GM21619 (cell line): ENCODE data around the gene CDH12.
"Not testable (repeated sequence)": the region's sequence is repeated elsewhere in the genome, so short reads cannot be mapped to it uniquely, and the experiment has no call there.

Source experiments
- ATAC-seq: cut with Tn5 transposase; IDR thresholded peaks from one replicate; pipeline ENCODE4 v1.9.1; 2021; ENCODE audit not compliant: unreplicated experiment

Gene CDH12

GRCh38 chr5:22852807-22853660 is at the start of gene CDH12:
TSS of gene CDH12 (minus strand) at chr5:22853344.
- ATAC-seq: no peak

- ATAC-seq: no peak
Observed at GRCh38 chr5:22901885-22902284, 48.7 kb upstream of the CDH12 start.

DNA sequence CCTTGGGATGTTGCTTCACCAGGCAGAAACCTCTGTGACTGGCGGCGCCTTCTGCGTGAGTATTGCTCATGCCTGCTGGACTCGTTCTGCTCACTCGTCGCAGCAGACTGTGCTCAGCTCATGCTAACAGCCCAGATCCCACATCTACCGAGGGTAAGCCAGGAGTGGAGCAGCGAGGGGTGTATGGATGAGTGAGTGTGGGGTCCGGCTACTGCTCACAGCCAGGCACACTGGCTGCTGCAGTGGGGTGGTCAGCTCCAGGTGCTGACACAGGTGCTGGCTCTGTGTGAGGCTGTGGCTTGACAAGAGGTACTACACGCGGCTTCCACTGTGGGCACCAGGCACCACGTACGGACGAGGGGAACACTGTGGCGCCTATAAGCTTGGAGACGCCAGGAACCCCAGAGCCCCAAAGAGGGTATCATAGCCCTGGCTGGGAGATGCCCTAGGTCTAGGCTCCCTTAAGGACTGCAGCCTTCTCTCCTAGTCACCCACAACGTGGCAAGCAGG is 47.7 kb upstream of the CDH12 start:
- no peak for ATAC-seq

- no peak for ATAC-seq
Observed at GRCh38 chr5:22899341-22899740, 46.2 kb upstream of the CDH12 start.

DNA sequence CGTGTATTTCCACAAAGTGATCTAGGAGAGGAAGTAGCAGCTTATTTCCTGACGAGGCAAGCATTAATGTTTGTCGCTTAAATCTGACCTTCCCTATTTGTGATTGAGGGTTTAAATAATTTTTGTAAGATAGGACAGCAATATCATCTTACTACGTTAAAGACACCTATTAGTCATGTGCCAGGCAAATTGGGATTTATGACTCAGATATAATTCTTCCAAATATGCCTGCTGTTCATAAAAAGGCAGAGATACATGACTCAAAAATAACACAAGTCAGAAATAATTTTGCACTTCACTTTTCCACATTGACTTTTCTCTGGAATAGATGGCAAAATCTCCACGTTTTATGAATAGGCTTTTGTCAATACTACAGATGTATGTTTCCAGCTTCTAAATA is 43.0 kb upstream of the CDH12 start:
- no peak for ATAC-seq

GRCh38 chr5:22892441-22892840 is 39.3 kb upstream of the CDH12 start:
- no peak for ATAC-seq

DNA sequence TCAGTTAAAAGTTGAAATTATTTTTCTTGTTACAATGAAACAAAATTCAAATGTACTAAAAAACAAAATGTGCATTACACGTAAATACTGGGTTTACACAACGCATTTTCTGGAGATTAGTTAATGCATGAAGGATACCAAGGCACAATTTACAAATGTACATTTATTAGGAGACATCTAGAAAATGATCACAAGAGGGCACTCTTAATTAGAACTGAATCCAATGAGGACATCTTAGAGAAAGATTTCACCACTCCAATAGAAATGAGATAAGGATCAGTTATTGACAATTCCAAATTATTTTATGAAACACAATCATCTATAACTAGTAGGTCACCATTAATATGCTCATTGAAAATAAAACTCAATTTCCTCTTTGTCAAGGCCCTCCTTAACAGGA is 36.6 kb upstream of the CDH12 start:
- no peak for ATAC-seq

GRCh38 chr5:22887566-22887965 is 34.4 kb upstream of the CDH12 start:
- no peak for ATAC-seq

GRCh38 chr5:22858911-22859310 is 5.8 kb upstream of the CDH12 start:
- ATAC-seq: not testable (repeated sequence)

DNA sequence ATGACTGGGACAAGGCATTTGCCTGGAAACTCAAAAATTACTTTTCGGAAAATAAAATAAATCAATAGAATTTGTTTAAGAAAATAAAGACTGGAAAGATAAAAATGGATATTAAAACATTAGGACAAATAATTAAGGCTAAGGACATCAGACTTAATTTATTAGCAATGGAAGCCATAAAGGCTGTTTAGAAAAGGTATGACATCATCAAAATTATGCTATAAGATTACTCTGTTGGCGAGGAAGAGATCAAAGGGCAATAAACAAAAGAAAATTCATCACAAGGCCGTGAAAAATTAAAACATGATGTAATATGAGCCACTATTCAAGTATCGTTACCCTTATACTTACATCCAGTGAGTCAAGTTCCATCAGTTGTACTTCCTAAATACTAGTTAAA is 2.7 kb upstream of the CDH12 start:
- no peak for ATAC-seq

DNA sequence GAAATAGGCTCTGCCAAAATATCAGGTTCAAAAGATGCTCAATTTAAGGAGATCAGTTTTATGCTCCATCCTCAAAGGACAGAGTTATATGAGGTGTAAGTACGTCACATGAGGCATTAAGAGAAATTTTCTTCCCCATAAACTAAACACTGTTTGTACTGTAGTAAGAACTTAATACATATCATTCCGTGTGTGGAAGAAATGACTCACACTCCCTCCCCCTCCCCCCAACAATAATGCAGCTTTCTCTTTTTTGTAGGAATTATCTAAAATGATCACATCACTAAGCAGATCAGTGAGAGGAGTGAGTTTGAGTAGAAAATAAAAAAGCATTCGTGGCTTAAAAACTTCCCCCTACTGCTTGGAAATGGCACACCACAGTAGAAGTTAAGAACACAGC is 2.2 kb downstream of the CDH12 start:
- ATAC-seq: no peak

DNA sequence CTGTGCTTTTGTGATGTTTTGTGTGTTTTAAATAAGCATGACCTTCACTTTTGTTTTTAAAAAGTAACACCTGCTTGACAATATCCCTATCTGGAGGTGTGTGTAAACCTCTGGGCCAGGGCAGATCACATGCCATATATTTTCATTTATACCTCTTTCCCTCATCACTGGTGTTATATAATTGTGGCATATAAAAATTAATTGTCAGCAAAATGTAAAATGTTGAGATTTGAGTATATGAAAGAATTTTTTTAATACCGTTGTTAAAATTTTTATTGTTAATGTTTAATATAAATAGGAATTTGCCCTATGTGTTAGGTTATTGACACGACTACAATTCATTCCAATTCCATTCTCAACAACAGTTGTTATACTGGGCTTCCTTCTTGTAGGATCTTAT is 6.5 kb downstream of the CDH12 start:
- ATAC-seq: no peak

- no peak for ATAC-seq
Observed at GRCh38 chr5:22844636-22845035, 8.5 kb downstream of the CDH12 start.

- ATAC-seq: no peak
Observed at GRCh38 chr5:22844155-22844554, 9.0 kb downstream of the CDH12 start.

GRCh38 chr5:22842574-22842973 is 10.6 kb downstream of the CDH12 start:
- ATAC-seq: no peak

GRCh38 chr5:22837803-22838202 is 15.3 kb downstream of the CDH12 start:
- ATAC-seq: no peak

DNA sequence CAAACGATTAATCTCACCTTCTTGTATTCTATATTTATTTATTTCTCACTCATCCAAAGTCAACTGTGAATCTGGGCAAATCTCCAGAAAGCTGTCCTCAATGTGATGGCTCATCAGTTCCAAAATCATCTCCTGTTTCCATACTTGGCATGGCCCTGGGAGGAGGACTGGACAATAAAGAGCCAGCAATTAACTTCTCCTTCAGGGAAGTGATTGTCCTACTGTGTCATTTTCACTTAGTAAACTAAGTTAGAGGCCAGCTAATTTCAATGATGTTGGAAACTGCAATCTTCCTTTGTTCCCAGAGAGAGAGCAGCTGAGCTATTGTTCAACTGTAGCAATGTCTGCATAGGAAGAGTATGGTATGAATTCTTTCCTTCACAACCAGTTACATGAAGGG is 17.5 kb downstream of the CDH12 start:
- ATAC-seq: no peak

DNA sequence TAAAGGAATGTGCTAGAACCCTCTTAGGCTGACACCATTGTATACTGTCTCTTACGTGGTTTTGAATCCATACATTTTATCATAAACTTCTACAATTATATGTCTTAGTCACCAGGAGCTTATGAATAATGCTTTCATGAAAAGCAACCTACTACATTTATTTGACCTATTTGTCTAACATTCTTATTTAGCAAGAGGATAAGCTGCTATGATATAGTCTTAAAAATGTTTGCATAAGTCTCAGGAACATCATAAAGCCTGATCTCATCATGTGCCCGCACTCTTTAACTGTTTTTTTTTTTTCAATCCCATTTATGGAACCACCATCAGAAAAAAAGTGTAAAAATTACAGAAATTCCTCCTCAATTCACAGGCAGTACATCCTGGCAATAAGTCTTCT is 59.7 kb downstream of the CDH12 start:
- no peak for ATAC-seq

GRCh38 chr5:22787807-22788206 is 65.3 kb downstream of the CDH12 start:
- ATAC-seq: no peak

GRCh38 chr5:22787398-22787797 is 65.7 kb downstream of the CDH12 start:
- ATAC-seq: no peak

DNA sequence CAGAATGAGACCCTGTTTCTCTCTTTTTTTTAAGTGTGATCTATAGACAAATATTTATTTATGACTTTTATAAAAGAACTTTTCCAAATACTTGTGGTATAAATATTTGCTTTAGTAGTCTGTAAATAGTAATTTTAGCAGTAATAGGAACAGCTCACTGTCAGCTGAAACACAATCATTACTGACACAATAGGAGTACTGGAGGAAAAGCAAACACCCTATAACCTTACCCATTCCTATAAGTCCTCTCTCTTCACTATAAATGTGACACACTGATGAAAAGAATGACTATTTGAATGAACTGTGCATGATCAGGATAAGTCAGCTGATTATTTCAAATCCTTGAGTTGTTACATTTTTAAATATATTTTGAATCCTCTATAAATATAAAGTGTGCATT is 72.4 kb downstream of the CDH12 start:
- ATAC-seq: no peak

DNA sequence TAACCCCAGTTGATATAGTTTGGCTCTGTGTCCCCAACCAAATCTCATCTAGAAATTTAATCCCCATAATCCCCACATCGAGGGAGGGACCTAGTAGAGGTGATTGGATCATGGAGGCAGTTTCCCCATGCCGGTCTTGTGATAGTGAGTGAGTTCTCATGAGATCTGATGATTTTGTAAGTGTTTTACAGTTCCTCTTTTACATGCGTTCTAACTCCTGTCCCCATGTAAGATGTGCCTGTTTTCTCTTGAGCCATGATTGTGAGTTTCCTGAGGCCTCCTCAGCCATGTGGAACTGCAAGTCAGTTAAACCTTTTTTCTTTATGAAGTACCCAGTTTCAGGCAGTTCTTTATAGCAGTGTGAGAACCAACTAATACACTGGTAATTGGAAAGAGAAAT is 73.6 kb downstream of the CDH12 start:
- ATAC-seq: no peak

- ATAC-seq: no peak
Observed at GRCh38 chr5:22776285-22776684, 76.9 kb downstream of the CDH12 start.
